T-helper 1 cell (primary cell): ENCODE data around the gene WASHC3.
A peak's percentile ranks its signal among the peaks of the same experiment; 100 is the strongest.
"Not testable (repeated sequence)": the region's sequence is repeated elsewhere in the genome, so short reads cannot be mapped to it uniquely, and the experiment has no call there.

ENCODE experiments used
- DNase-seq, 5 donors: peaks; one replicate each; pipeline ENCODE4 v3.0.0-alpha.2; 2012 to 2020
- total RNA-seq, 4 donors: gene quantifications; one replicate each; lab custom pipeline; 2026; lab: John Stamatoyannopoulos, UW

WASHC3 gene, protein sequence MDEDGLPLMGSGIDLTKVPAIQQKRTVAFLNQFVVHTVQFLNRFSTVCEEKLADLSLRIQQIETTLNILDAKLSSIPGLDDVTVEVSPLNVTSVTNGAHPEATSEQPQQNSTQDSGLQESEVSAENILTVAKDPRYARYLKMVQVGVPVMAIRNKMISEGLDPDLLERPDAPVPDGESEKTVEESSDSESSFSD
- 15.6 to 35.4 (median 25.4) reads per million in 4 donors for total RNA-seq

DNA sequence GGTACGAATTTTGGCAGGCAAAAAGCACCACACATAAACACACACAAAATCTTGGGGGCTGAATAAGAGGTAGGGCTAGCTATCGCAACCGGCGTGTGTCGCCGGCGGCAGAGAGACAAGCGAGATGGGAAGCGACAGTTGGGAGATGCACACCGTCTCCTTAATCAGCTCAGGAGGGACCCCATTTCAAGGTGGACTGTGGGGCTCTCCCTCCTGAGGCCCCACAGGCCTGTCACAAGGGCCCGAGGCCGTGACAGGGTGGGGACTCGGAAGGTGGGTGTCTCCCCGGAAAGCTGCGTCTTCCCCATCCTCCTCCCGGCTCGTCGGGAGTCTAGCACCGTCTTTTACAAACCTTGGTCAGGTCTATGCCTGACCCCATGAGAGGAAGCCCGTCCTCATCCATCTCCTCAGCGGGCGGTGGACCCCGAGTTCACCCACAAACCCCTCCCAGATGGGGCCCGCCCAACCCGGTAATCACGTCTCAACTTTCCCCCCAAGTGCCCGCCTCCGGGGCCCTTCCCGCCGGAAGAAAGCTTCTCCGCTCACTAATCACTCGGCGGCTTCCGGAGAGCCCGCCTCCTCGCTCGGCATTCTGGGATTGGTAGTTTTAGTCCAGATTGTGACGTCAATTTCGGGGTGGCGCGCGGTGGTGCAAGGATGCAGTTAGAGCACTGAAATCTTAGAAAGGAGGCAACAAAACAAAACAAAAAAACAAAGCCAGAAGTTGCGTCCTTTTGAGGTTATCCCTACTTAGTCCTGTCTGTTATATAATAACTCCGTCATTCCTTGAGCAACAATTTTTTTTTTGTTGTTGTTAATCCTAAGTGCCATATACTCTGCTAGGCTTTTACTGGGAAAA lies at the start of gene WASHC3:
TSS of gene WASHC3 (minus strand) at position 432 of the 859 bp plus-strand sequence. CDS start at position 403, 29 bp downstream.
- DNase-seq = peak; percentile 83 to 95 (median 91)

- DNase-seq = no peak
Observed at GRCh38 chr12:102110782-102111181, 49.0 kb upstream of the WASHC3 start.

DNA sequence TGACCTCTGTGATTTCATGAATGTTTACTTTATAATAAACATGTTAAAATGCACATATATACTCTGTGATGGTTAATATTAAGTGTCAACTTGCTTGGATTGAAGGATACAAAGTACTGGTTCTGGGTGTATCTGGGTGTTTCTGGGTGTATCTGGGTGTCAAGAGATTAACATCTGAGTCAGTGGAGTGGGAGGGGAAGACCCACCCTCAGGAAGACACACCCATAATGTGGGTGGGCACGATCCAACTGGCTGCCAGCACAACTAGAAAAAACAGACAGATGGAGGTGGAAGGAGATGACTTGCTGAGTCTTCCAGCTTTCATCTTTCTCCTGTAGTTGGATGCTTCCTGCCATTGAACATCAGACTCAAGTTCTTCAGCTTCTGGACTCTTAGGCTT lies 46.2 kb upstream of the WASHC3 start:
- no peak for DNase-seq

DNA sequence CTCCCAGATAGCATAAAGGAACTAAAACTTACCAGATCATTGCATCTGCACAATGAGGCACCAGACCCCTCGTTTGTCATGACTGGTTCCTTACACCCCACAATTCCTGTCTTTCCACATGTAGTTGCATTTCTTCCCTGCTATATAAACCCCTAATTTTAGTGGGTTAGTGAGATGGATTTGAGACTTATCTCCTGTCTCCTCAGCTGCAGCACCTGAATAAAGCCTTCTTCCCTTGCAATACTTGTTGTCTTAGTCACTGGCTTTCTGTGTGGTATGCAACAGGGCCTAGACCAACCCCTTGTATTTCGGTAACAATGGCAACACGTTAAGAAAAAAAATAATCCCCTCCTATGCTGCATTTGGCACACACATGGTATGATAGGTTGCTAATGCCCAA lies 45.1 kb upstream of the WASHC3 start:
- no peak for DNase-seq

DNA sequence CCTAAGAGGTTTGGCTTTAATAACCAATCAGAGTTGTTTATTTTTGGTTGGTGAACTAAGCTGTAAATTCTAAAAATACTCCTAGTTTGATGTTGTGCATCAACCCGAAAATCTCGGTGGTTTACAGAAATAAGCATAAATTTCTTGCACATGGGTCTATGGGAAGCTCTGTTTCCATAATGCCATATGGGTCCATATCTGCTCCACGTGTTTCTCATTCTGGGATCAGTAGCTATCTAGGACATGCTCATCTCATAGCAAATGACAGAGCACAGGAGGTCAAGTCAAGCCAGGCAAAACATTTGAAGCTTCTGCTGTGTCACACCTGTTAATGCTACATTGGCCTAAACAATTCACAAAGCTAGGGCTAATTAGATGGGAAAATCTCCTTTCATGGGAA lies 35.1 kb upstream of the WASHC3 start:
- no peak for DNase-seq

DNA sequence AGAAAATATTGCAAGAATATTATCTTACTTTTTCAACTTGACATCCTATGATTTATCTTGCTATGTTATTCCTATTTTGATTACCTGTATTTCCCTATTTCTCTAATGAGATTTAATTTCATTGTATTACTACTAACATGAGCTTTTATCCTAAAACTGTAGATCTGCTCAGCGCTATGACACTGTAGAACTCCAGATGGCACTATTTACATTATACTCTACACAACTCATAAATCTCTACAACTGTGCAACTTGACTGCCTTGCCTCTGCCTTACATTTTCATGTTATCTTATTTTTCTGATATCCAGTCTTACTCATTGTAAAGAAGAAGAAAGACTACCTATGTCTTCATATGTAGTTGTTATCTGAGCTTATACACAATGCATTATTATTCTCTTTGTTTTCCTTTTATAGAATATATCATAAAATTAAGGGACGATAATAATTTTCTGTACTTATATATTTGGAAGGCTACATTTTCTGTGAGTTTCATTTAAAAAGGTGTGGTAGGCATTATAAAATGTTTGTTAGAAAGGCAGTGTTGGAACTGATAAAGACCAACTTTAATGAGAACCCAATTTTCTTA lies 34.0 kb upstream of the WASHC3 start:
- DNase-seq = peak in 1 of 5 donors; percentile 10

GRCh38 chr12:102093319-102093718 lies 31.5 kb upstream of the WASHC3 start:
- no peak for DNase-seq

GRCh38 chr12:102089228-102089835 lies 27.5 kb upstream of the WASHC3 start:
- not testable (repeated sequence) for DNase-seq

DNA sequence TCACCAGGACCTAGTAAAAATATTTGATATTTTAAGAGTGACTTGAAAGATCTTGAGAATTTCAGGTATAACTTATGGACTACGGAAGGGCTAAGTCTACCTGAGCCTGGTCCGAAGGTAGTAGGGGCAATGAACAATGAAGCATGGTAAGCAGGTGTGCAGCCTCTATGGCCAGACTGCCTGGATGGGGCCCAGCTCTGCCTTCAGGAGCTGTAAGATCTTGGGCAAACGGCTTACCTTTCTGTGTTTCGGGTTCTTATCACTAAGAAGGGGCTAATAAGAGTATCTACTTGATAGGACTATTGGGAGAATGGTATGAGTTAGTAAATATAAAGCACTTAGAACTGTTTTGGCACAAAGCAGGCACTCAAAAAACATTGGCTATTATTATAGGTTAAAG lies 19.1 kb upstream of the WASHC3 start:
- no peak for DNase-seq

DNA sequence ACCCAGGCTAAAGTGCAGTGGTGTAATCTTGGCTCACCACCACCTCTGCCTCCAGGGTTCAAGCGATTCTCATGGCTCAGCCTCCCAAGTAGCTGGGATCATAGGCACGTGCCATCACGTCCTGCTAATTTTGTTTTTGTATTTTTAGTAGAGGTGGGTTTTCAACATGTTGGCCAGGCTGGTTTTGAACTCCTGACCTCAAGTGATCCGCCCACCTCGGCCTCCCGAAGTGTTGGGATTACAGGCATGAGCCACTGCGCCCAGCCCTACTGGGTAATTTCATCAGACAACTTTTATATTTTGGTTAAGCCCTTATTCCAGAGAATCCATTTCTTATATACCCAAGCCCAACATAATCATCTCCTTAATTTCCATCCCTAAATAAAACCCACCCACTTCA lies 10.3 kb upstream of the WASHC3 start:
- not testable (repeated sequence) for DNase-seq

- no peak for DNase-seq
Observed at GRCh38 chr12:102069707-102070106, 7.9 kb upstream of the WASHC3 start.

DNA sequence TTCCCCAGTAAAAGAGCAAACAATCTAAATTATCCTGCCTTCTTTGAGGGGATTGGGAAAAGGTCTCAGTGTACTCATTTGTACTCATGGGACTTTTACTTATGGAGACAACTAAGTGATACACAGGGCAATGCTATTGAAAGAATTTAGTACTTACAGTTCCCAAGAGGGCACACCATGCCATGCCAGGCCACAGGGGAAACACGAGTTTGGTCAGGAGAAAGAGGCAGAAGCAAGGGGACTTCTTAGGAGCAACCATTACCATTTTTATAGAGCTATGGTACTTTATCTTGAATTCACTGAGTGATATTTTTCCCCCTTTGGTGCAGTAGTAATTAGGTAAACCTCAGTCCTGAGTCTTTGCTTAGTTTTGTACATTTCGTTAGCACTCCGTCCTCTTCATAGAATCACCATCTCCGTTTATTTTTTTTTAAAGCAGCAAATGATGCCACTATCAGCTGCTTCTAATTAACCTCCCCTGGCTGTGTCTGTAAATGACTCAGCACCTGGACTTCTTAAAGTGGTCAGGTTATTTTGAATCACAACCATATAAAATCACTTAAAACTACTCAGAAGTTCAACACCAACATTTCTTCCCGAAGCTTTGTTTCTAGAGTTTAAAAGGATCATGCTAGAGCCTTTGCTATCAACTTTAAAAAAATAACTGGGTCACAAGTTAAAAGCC lies 5.9 kb upstream of the WASHC3 start:
- DNase-seq = no peak

GRCh38 chr12:102064476-102064875 lies 2.7 kb upstream of the WASHC3 start:
- no peak for DNase-seq

DNA sequence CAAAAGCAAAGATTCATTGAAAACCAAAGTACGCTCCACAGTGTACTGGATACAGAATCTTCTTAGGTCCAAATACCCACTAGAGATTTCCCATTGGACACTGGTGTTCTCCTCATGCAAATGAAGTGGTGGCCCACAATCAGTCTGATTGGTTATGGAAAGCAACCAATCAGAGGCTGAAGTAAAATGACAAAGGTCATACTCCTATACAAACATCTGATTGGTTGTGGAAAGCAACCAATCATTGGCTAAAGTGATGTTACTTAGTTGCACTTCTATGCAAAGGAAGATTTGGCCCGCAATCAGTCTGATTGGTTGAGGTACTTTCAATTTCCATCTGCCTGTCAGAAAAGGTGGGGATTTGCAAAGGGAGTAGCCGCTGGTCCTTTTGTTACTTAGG lies 1.3 kb upstream of the WASHC3 start:
- DNase-seq = no peak

DNA sequence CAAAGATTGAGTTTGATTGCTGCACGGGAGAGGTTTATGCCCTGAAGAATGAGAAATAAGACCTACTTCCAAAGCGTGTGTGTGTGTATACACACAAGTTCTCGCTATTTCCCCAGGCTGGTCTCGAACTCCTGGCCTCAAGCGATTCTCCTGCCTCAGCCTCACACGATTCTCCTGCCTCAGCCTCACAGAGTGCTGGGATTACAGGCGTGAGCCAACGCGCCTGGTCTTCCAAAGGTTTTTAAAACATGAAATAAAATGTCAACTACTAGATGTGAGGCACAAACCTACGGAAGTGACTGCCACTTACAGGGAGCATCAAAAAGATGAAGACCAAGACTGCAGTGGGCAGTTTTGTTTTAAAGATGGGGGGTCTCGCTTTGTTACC lies 622 bp upstream of the WASHC3 start:
- no peak for DNase-seq

DNA sequence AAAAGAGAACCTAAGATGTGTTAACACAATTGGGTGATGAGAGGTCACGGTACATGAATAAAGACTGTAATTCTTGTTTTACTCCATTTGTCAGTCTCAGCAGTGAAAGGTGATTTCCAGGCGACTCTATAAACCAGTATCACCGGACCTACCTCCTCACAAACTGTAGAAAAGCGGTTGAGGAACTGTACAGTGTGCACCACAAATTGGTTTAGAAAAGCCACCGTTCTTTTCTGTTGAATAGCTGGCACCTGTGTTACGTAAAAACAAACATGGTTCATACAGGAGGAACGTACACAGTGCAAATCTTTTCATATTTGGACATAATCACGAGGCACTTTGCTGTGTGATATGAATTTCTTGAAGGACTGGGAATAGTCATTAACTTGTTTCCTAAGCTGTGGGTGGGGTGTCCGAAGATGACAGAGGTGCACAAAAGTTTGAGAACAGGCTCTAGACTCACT lies 663 bp downstream of the WASHC3 start:
- DNase-seq = peak in 1 of 5 donors; percentile 65

DNA sequence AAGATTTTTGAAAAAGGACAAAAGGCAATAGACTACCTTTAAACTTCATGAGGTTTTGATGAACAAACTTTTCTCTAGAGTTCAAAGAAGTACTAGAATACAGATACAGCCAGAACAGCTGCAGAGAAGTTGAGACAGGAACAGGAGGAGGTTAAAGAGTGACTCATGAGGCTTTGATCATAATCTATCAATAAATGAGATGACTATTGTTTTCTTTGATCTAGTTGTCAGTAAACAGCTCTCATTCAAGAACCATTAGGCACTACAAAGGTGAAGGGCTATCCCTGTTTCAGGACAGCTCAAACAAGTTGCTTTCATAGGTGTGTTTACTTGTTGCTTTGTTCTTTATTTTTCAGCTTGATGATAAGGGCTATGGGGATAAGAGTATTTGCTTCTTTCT lies 2.4 kb downstream of the WASHC3 start:
- peak in 1 of 5 donors; percentile 76 for DNase-seq

DNA sequence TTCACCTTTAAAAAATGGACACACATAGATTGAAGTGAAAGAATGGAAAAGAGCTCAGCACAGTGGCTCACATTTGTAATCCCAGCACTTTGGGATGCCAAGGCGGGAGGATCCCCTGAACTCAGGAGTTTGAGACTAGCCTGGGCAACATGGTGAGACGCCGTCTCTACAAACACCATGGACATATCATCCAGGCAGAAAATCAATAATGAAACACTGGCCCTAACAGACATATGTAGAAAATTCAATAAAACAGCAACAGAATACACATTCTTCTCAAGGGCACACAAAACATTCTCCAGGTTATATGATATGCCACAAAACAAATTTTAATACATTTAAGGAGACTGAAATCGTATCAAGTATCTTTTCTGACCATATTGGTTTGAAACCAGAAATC lies 7.4 kb downstream of the WASHC3 start:
- no peak for DNase-seq

GRCh38 chr12:102053062-102053349 lies 8.8 kb downstream of the WASHC3 start:
- DNase-seq = no peak

GRCh38 chr12:102052192-102053061 lies 9.4 kb downstream of the WASHC3 start:
- no peak for DNase-seq

DNA sequence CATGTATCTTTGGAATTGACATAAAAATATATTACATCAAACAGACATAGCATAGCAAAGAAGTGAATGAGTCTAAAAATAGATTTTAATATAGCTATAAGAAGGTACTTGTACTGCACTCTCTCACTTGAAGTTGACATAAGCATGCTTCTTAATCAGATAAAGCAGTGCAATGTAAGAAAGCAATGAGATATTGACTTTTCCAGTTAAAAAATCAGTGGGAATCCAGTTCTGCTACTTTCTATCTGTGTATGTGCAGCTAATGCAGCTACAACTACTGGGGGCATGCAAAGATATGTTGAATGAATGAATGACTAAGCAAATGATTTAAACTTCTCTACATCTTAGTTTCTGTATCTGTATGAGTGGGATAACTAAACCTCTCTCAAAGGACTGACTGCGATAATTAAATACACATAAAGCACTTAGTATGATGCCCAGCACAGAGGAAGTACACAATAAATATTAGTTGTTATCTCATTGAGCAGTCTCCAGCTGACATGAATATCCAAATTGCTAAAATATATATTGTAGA lies 10.3 kb downstream of the WASHC3 start:
- DNase-seq = no peak
